Measurements from ENCODE around the gene NBAS. TPM values are rescaled to one million over a fixed set of nuclear protein-coding genes. Genes with fewer than 3 reads are reported as not detected.

The NBAS gene
- total and polyA plus RNA-seq, 2 donors (not counting 3 experiments of a cell fraction or from before 2014, with no cell fraction given): 29.4 to 43.0 TPM

- no peak for FAIRE-seq
- CTCF ChIA-PET: interaction anchor here (0.9 to 1.4 kb wide), 2 partner anchors 19 to 67 kb away, joined by 3 to 4 read pairs; no protein-coding TSS in a partner anchor
These were observed 51.0 kb downstream of the NBAS start for GRCh38 chr2:15510131-15510530.

More at GRCh38 chr2:15510131-15510530, 51.0 kb downstream of the NBAS start:
- no peak overlapping the region for H2AFZ ChIP-seq (ENCODE audit: low read depth, low read length)
- H3K4me2 ChIP-seq (ENCODE audit: insufficient read depth, low read length): no peak overlapping the region
- intact Hi-C loops (cut with micrococcal nuclease) (no loop called here), dilution Hi-C loops (cut with MboI; ENCODE audit: extremely low pct_ligation_motif_present, low sequenced_read_pairs) (no loop called here)
- H3K4me1 ChIP-seq (ENCODE audit: control insufficient read depth, extremely low read depth, insufficient read depth, low read length): peaks cover 2% of the 10 kb centered on the region
- no peaks in the 10 kb centered on the region for H3K79me2 ChIP-seq (ENCODE audit: control insufficient read depth, insufficient read depth, low read length)
- H3K27ac ChIP-seq (ENCODE audit: insufficient read depth, low read depth, low read length): no peak overlapping the region
- no peak overlapping the region for H3K9ac ChIP-seq (replicated peaks; ENCODE audit: extremely low read depth, insufficient read depth, low read length)
- no peak for DNase-seq (ENCODE audit: low read depth, low spot score)
- H3K36me3 ChIP-seq (ENCODE audit: control insufficient read depth in 2 of 2, extremely low read depth in 1 of 2, insufficient read depth in 2 of 2, low read length in 2 of 2): no peaks in the 10 kb centered on the region
- no peak for TF ChIP-seq MYC (IDR thresholded peaks at IDR 0.05; ENCODE audit: low read depth, low read length)
- no peak for TF ChIP-seq MAX (IDR thresholded peaks at IDR 0.05; ENCODE audit: insufficient read depth, insufficient read length)
- TF ChIP-seq POLR2AphosphoS5 (IDR thresholded peaks at IDR 0.05; ENCODE audit: insufficient read depth, low read depth, low read length): no peak
- TF ChIP-seq CTCF (IDR thresholded peaks at IDR 0.05; ENCODE audit: extremely low read depth in 1 of 2, insufficient read depth in 1 of 2, low read depth in 1 of 2, low read length in 2 of 2): no peak
- no peak for TF ChIP-seq JUN (IDR thresholded peaks at IDR 0.05; ENCODE audit: borderline replicate concordance, insufficient read depth, insufficient read length, low read depth)
- TF ChIP-seq GATA2 (IDR thresholded peaks at IDR 0.05; ENCODE audit: insufficient read depth, insufficient read length, low read depth, low read length): no peak
- no peak for TF ChIP-seq FOS (IDR thresholded peaks at IDR 0.05; ENCODE audit: borderline replicate concordance, insufficient read depth, low read length)
- no peak for TF ChIP-seq EZH2 (IDR thresholded peaks at IDR 0.05; ENCODE audit: borderline replicate concordance, low read depth, low read length, severe bottlenecking)
- no peak for TF ChIP-seq POLR2A (IDR thresholded peaks at IDR 0.05; ENCODE audit: low read depth, low read length)
- H3K9me3 ChIP-seq (replicated peaks; ENCODE audit: control insufficient read depth, insufficient read depth, low read length): no peaks in the 10 kb centered on the region
- H3K27me3 ChIP-seq (ENCODE audit: control insufficient read depth in 2 of 2, insufficient read depth in 2 of 2, low read length in 2 of 2): no peaks in the 10 kb centered on the region
- POLR2A ChIA-PET: no interaction called here
- H4K20me1 ChIP-seq (replicated peaks; ENCODE audit: control insufficient read depth, extremely low read depth, insufficient read depth, low read length): no peaks in the 10 kb centered on the region
- BruUV-seq (replicated peaks): no TSS peak
- H3K4me3 ChIP-seq (replicated peaks in 1 of 3; ENCODE audit: insufficient read depth in 1 of 3, low read depth in 1 of 3, low read length in 3 of 3): no peak overlapping the region
- peaks cover 2% of the 10 kb centered on the region for H3K9me1 ChIP-seq (replicated peaks; ENCODE audit: control insufficient read depth, extremely low read depth, insufficient read depth, low read length)

Data from endothelial cell of umbilical vein (primary cell).